BE2C (cell line): ENCODE results near the gene MSANTD1. TPM values are rescaled to one million over a fixed set of nuclear protein-coding genes. Genes with fewer than 3 reads are reported as not detected.

Experiments
- DNase-seq: peaks from one replicate; pipeline ENCODE4 v3.0.0-alpha.2; 2020
- H3K27me3 ChIP-seq: fragments of 250-450 bp; sonication (Bioruptor Pico); 2 replicates; pipeline ENCODE4 v1.5.1; 2020; ENCODE audit warnings: mild to moderate bottlenecking
- H3K36me3 ChIP-seq: fragments of 250-450 bp; sonication (Bioruptor Pico); 2 replicates; pipeline ENCODE4 v1.5.1; 2020; ENCODE audit warnings: mild to moderate bottlenecking
- H3K4me1 ChIP-seq: fragments of 250-450 bp; sonication (Bioruptor Pico); 2 replicates; pipeline ENCODE4 v1.5.1; 2020
- H3K4me3 ChIP-seq: 2 replicates; pipeline ENCODE4 v1.5.1; 2011; ENCODE audit warnings: low read depth, low read length
- H3K9me3 ChIP-seq: fragments of 250-450 bp; sonication (Bioruptor Pico); 2 replicates; pipeline ENCODE4 v1.5.1; 2020
- CTCF ChIP-seq: IDR thresholded peaks from 2 replicates; pipeline ENCODE4 v1.5.1; 2012; ENCODE audit warnings: mild to moderate bottlenecking, low read depth, low read length
- polyA plus RNA-seq: library from polyadenylated mRNA; unstranded; fragments of >200 nt; gene quantifications from one replicate; pipeline ENCODE4 v1.2.1, GENCODE V29; 2012; ENCODE audit warnings: low read depth, missing spikeins; ENCODE audit not compliant: insufficient read length, insufficient read depth

Gene MSANTD1
- polyA plus RNA-seq = 0.19 TPM

DNA sequence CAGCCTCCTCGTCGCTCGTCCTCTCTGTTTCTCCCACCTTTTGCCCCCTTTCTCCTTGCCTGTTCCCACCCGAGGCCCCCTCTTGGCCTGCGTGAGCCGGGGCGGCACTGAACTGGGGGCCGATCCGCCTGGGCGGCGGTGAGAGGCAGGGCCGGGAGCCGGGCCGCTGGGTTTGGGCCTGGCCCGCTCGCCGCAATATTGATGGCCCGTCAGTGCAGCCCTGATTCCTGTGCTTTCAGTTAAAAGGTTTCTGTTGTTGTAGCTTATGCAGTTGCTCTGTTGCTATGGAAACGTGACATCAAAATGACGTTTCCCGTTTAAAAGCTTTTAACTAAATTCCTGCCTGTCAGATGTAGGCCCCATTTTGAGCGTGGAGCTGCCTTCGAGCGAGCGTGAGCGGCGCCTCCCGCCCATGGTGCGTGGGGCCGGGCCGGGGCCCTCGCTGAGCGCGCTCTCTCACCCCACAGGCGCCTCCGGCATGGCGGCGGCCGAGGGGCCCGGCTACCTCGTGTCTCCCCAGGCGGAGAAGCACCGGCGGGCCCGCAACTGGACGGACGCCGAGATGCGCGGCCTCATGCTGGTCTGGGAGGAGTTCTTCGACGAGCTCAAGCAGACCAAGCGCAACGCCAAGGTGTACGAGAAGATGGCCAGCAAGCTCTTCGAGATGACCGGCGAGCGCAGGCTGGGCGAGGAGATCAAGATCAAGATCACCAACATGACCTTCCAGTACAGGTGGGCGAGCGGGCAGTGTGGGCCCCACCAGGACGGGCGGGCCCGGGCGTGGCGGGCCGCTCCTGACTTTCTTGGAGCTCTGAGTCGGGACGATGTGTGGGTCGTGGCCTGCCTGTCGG lies at the start of gene MSANTD1:
TSS of gene MSANTD1 (plus strand) at position 349 of the 851 bp plus-strand sequence. CDS start at position 413, 64 bp downstream.
- TF ChIP-seq CTCF = no peak
- Histone ChIP-seq H3K4me1 (no peaks in the 10 kb centered on the region), H3K27me3 (no peaks in the 10 kb centered on the region), H3K4me3 (no peak within 1 kb of the TSS), H3K9me3 (no peaks in the 10 kb centered on the region; the same call in 1 of the 2 replicates), H3K36me3 (no peaks in the 10 kb centered on the region)
- peak; percentile 5 for DNase-seq

- Histone ChIP-seq H3K27me3 (no peaks in the 10 kb centered on the region), H3K4me1 (no peaks in the 10 kb centered on the region), H3K36me3 (peaks cover 6% of the 10 kb centered on the region), H3K9me3 (no peaks in the 10 kb centered on the region), H3K4me3 (no peak overlapping the region)
- no peak for DNase-seq
- TF ChIP-seq CTCF = no peak
These were observed 49.1 kb upstream of the MSANTD1 start for GRCh38 chr4:3199653-3200422.

GRCh38 chr4:3200423-3201090 lies 48.4 kb upstream of the MSANTD1 start:
- Histone ChIP-seq H3K36me3 (peaks cover 6% of the 10 kb centered on the region), H3K4me1 (no peaks in the 10 kb centered on the region)
- DNase-seq = no peak

GRCh38 chr4:3201718-3202702 lies 46.9 kb upstream of the MSANTD1 start:
- Histone ChIP-seq H3K36me3 (peaks cover 6% of the 10 kb centered on the region), H3K27me3 (no peaks in the 10 kb centered on the region), H3K4me1 (no peaks in the 10 kb centered on the region), H3K9me3 (no peaks in the 10 kb centered on the region), H3K4me3 (no peak overlapping the region)
- no peak for DNase-seq
- no peak for TF ChIP-seq CTCF

More at GRCh38 chr4:3200423-3201090, 48.4 kb upstream of the MSANTD1 start:
- TF ChIP-seq CTCF = no peak
- Histone ChIP-seq H3K4me3 (no peak overlapping the region), H3K9me3 (no peaks in the 10 kb centered on the region), H3K27me3 (no peaks in the 10 kb centered on the region)
